C4-2B (cell line): ENCODE measurements around the gene EGLN2.

Experiments
- H3K27ac ChIP-seq: fragments of 450-650 bp; 2 replicates; pipeline ENCODE4 v1.5.1; 2017
- ZFX ChIP-seq: fragments of 450-650 bp; IDR thresholded peaks from 2 replicates; pipeline ENCODE4 v1.6.1; 2017
- TF ChIP-seq, protein P1 (sequence below): fragments of 450-650 bp; conservative IDR thresholded peaks from 2 replicates; pipeline ENCODE4 v1.5.1; 2017; ENCODE audit warnings: mild to moderate bottlenecking

The EGLN2 gene

DNA sequence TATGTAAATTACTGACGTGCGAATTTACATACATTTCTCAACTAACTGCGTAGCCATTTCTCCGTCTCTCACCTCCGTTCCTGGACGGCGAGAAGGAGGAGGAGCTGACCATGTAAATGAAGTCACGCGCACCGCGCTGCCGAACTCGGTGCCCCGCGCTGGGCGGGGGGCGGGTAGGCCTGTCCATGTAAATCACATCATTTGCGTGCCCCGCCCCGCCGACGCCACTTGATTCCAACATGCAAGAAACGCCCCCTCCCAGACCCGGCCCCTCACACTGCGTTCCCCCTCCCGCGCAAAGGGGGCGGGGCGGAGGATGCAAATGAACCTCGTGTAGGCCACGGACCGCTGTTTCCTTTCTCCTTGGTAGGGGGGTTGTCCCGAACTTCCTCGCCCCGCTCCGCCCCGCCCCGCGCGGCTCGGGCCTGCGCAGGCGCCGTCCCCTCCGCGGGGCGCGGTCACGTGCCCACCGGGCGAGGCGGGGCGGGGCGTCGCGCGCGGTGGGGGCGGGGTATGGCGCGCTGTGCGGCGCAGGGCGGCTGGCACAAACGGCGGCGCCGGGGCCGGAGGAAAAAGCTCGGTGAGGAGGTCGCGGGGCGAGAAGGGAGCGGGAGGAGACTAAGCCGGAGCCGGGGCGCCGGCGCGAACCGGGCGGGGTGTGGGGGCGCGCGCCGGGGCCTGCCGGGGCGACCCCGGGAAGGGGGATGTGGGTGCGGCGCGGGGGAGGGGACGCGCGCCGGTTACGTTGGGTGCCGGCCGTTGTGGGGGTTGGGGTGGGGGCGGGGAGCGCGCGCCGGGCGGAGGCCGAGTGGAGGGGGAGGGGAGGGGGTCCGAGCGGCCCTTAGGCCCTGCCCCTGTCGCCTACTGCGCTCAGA, at the start of gene EGLN2:
TSS of gene EGLN2 (plus strand) at position 509 of the 875 bp plus-strand sequence. CDS start 1,382 bp downstream, outside the sequence.
- peak within 1 kb of the TSS; percentile 91 for H3K27ac ChIP-seq
- TF ChIP-seq ZFX, result no peak
- TF ChIP-seq, protein P1, sequence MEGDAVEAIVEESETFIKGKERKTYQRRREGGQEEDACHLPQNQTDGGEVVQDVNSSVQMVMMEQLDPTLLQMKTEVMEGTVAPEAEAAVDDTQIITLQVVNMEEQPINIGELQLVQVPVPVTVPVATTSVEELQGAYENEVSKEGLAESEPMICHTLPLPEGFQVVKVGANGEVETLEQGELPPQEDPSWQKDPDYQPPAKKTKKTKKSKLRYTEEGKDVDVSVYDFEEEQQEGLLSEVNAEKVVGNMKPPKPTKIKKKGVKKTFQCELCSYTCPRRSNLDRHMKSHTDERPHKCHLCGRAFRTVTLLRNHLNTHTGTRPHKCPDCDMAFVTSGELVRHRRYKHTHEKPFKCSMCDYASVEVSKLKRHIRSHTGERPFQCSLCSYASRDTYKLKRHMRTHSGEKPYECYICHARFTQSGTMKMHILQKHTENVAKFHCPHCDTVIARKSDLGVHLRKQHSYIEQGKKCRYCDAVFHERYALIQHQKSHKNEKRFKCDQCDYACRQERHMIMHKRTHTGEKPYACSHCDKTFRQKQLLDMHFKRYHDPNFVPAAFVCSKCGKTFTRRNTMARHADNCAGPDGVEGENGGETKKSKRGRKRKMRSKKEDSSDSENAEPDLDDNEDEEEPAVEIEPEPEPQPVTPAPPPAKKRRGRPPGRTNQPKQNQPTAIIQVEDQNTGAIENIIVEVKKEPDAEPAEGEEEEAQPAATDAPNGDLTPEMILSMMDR, result peak; percentile 24

DNA sequence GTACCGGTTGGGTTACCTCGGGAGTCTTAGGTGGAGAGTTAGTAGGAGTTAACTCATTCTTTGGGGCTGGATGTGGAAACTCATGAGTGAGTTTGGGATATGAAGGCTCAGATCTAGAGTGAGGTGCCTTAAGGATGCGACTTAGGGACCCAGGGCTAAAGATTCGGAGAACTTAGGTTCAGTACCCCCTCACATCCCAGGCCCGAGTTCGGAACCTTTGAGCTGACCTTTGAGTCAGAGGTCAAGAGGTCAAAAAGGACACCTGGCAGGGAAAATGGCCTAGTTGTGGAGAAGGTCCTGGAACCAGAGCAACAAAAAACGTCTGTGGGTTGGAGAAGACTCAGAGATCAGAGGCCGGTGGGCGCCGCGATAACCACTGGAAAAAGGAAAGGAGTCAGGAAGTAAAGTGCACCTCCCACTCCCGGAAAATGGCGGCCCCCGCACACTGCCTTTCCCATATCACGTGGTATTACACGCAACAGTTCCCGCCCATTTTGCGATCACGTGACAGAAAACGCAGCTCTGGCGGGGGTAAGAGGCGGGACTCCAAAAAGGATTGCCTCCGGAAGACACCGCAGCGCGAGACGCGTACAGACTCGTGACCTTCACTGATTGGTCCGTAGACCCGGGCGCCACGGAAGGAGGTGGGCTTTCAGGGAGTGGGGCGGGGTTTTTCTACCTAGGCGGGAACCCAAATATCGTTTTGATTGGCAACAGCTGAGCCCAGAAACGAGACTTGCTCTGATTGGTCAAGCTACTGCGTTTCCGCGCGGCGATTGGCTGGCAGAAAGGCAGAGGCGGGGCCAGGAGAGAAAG, 48.7 kb upstream of the EGLN2 start, which contains the start of gene ACTMAP:
TSS of gene ACTMAP (minus strand) at position 420 of the 816 bp plus-strand sequence. CDS start 674 bp downstream, outside the sequence.
- peak within 1 kb of the TSS; percentile 95 for H3K27ac ChIP-seq
- TF ChIP-seq, protein P1, result no peak
- TF ChIP-seq ZFX, result no peak

DNA sequence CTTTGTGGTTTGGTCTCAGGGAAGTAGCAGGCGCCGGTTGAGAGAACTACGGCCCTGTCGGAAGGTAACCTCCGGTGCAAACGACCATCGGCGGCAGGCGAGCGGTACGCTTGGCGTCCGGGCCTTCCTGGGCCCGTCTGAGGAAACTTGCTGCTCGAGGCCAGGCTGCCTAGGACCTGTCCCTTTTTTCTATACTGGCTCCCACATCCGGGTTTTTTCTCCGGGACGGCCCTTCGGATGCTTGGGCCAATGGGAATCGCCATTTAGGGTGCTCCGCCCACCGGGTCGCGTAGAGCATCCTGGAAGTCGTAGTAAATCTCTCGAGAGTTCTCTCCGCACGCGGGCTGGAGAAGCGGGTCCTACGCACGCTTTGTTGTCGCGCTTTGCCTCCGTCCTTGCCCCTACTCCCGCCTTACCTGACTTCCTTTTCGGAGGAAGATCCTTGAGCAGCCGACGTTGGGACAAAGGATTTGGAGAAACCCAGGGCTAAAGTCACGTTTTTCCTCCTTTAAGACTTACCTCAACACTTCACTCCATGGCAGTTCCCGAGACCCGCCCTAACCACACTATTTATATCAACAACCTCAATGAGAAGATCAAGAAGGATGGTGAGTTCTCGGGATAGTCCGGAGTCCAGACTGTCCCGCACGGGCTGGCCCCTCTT, 48.0 kb upstream of the EGLN2 start, which contains the start of gene SNRPA:
TSS of gene SNRPA (plus strand) at position 330 of the 664 bp plus-strand sequence. CDS start at position 536, 206 bp downstream.
- peak within 1 kb of the TSS; percentile 95 for H3K27ac ChIP-seq
- no peak for TF ChIP-seq ZFX
- TF ChIP-seq, protein P1, result no peak

DNA sequence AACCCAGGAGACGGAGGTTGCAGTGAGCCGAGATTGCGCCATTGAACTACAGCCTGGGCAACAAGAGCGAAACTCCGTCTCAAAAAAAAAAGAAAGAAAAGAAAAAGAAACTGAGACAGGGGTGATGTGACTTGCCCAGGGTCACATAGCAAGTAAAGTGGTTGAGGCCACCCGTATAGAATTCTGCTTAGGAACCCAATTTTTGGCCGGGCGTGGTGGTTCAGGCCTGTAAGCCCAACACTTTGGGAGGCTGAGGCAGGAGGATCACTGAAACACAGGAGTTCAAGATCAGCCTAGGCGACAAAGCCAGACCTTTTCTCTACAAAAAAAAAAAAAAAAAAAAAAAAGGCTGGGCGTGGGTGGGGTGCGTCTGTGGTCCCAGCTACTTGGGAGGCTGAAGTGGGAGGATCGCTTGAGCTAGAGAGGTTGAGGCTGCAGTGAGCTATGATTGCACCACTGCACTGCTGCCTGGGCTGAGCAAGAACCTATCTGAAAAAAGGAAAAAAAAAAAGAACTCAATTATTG, 46.7 kb upstream of the EGLN2 start:
- peak overlapping the region; percentile 95 for H3K27ac ChIP-seq
- no peak for TF ChIP-seq ZFX
- TF ChIP-seq, protein P1, result no peak

DNA sequence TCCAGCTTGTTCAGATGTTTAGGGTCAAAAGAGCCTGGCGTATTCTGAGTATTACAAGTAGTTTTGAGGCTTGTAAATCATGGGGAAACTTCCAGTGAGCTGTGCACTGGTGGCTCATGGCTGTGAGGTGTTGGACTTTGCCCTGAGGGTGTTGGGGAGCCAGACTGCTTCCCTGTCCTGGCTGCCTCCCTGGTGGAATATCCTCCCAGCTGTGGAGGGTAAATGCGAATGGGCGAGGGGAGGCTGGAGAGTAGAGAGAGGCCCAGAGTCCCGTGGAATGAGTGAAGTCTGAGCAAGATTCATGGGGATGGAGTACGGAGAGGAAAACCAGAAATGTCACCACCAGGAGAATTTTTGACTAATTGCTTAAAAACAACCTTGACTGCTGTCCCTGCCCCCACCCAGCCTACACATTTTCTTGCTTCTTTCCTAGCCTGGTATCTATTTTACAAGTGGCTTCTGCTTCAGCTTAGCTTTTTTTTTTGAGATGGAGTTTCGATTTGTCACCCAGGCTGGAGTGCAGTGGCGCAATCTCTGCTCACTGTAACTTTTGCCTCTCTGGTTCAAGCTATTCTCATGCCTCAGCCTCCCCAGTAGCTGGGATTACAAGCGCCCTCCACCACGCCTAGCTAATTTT, 44.3 kb upstream of the EGLN2 start:
- H3K27ac ChIP-seq, result no peak overlapping the region
- TF ChIP-seq ZFX, result no peak
- TF ChIP-seq, protein P1, result no peak

DNA sequence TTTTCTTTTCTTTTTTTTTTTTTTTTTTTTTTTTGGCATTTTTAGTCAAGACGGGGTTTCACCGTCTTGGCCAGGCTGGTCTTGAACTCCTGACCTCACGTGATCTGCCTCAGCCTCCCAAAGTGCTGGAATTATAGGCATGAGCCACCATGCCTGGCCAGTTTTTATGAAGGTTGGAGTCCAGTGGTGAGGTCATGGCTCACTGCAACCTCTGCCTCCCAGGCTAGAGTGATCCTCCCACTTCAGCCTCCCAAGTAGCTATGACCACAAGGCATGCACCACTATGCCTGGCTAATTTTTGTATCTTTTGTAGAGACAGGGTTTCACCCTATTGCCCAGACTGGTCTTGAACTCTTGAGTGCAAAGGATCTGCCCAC, 43.8 kb upstream of the EGLN2 start:
- no peak overlapping the region for H3K27ac ChIP-seq
- TF ChIP-seq ZFX, result no peak
- TF ChIP-seq, protein P1, result no peak
